ENCODE data around the gene TAF12. TPM values are rescaled to one million over a fixed set of nuclear protein-coding genes. Genes with fewer than 3 reads are reported as not detected.

The TAF12 gene
- total RNA-seq, 1 donor from 2014 or later = 25.9 TPM

- Histone ChIP-seq H3K27ac (ENCODE audit: low read depth, low read length) (no peak overlapping the region), H2AFZ (ENCODE audit: low read depth, low read length) (no peak overlapping the region), H3K9ac (ENCODE audit: low read length) (no peak overlapping the region), H3K4me3 (ENCODE audit: insufficient read depth, low read depth, low read length) (no peak overlapping the region), H4K20me1 (ENCODE audit: insufficient read depth, low read length) (no peaks in the 10 kb centered on the region), H3K36me3 (ENCODE audit: insufficient read depth, low read length) (no peaks in the 10 kb centered on the region), H3K27me3 (ENCODE audit: insufficient read depth, low read length) (no peaks in the 10 kb centered on the region), H3K9me3 (ENCODE audit: insufficient read depth, low read depth, low read length) (no peaks in the 10 kb centered on the region), H3K79me2 (ENCODE audit: insufficient read depth, low read length) (no peaks in the 10 kb centered on the region), H3K4me1 (ENCODE audit: insufficient read depth, low read length) (no peaks in the 10 kb centered on the region), H3K4me2 (ENCODE audit: low read length) (no peak overlapping the region)
- DNase-seq (ENCODE audit: low read depth) (no peak), FAIRE-seq (no peak)
- TF ChIP-seq CTCF (IDR thresholded peaks at IDR 0.05; ENCODE audit: insufficient read depth, low read depth, low read length) (no peak), EZH2 (IDR thresholded peaks at IDR 0.05; ENCODE audit: insufficient read depth, low read length) (no peak)
- Mint-ChIP-seq H3K4me3 (ENCODE audit: unreplicated experiment) (no peak overlapping the region), H3K9me3 (ENCODE audit: unreplicated experiment) (no peaks in the 10 kb centered on the region), H3K27me3 (ENCODE audit: low read depth, unreplicated experiment) (no peaks in the 10 kb centered on the region), H3K27ac (ENCODE audit: unreplicated experiment) (no peak overlapping the region), H3K4me1 (ENCODE audit: low read depth, unreplicated experiment) (no peaks in the 10 kb centered on the region), H3K36me3 (ENCODE audit: low read depth, unreplicated experiment) (peaks cover 4% of the 10 kb centered on the region)
Measured at GRCh38 chr1:28631713-28632112, 11.2 kb downstream of the TAF12 start.

GRCh38 chr1:28613175-28613574, 29.7 kb downstream of the TAF12 start:
- no peaks in the 10 kb centered on the region for H4K20me1 ChIP-seq (ENCODE audit: insufficient read depth, low read length)
- FAIRE-seq (no peak), DNase-seq (ENCODE audit: low read depth) (no peak)
- H3K36me3 ChIP-seq (ENCODE audit: insufficient read depth, low read length) = peaks cover 16% of the 10 kb centered on the region
- no peaks in the 10 kb centered on the region for H3K27me3 ChIP-seq (ENCODE audit: insufficient read depth, low read length)
- H3K27ac Mint-ChIP-seq (ENCODE audit: unreplicated experiment) = no peak overlapping the region
- no peak overlapping the region for H2AFZ ChIP-seq (ENCODE audit: low read depth, low read length)
- no peak overlapping the region for H3K27ac ChIP-seq (ENCODE audit: low read depth, low read length)
- no peak overlapping the region for H3K4me3 Mint-ChIP-seq (ENCODE audit: unreplicated experiment)
- H3K9me3 ChIP-seq (ENCODE audit: insufficient read depth, low read depth, low read length) = no peaks in the 10 kb centered on the region
- TF ChIP-seq EZH2 (IDR thresholded peaks at IDR 0.05; ENCODE audit: insufficient read depth, low read length) (no peak), CTCF (IDR thresholded peaks at IDR 0.05; ENCODE audit: insufficient read depth, low read depth, low read length) (no peak)
- no peaks in the 10 kb centered on the region for H3K4me1 ChIP-seq (ENCODE audit: insufficient read depth, low read length)
- no peak overlapping the region for H3K4me3 ChIP-seq (ENCODE audit: insufficient read depth, low read depth, low read length)
- H3K36me3 Mint-ChIP-seq (ENCODE audit: low read depth, unreplicated experiment) = peaks cover 8% of the 10 kb centered on the region
- H3K4me1 Mint-ChIP-seq (ENCODE audit: low read depth, unreplicated experiment) = no peaks in the 10 kb centered on the region
- H3K9me3 Mint-ChIP-seq (ENCODE audit: unreplicated experiment) = no peaks in the 10 kb centered on the region
- H3K4me2 ChIP-seq (ENCODE audit: low read length) = no peak overlapping the region
- H3K9ac ChIP-seq (ENCODE audit: low read length) = no peak overlapping the region
- H3K27me3 Mint-ChIP-seq (ENCODE audit: low read depth, unreplicated experiment) = no peaks in the 10 kb centered on the region
- H3K79me2 ChIP-seq (ENCODE audit: insufficient read depth, low read length) = no peaks in the 10 kb centered on the region

- TF ChIP-seq EZH2 (IDR thresholded peaks at IDR 0.05; ENCODE audit: insufficient read depth, low read length) (no peak), CTCF (IDR thresholded peaks at IDR 0.05; ENCODE audit: insufficient read depth, low read depth, low read length) (no peak)
- Histone ChIP-seq H3K4me1 (ENCODE audit: insufficient read depth, low read length) (peaks cover 7% of the 10 kb centered on the region), H3K4me3 (ENCODE audit: insufficient read depth, low read depth, low read length) (no peak overlapping the region), H4K20me1 (ENCODE audit: insufficient read depth, low read length) (peaks cover 8% of the 10 kb centered on the region), H3K9ac (ENCODE audit: low read length) (no peak overlapping the region), H2AFZ (ENCODE audit: low read depth, low read length) (no peak overlapping the region), H3K9me3 (ENCODE audit: insufficient read depth, low read depth, low read length) (no peaks in the 10 kb centered on the region), H3K36me3 (ENCODE audit: insufficient read depth, low read length) (peaks cover 23% of the 10 kb centered on the region), H3K4me2 (ENCODE audit: low read length) (no peak overlapping the region), H3K27ac (ENCODE audit: low read depth, low read length) (no peak overlapping the region), H3K27me3 (ENCODE audit: insufficient read depth, low read length) (no peaks in the 10 kb centered on the region), H3K79me2 (ENCODE audit: insufficient read depth, low read length) (no peaks in the 10 kb centered on the region)
- no peaks in the 10 kb centered on the region for H3K27me3 Mint-ChIP-seq (ENCODE audit: low read depth, unreplicated experiment)
- H3K4me1 Mint-ChIP-seq (ENCODE audit: low read depth, unreplicated experiment) = peaks cover 8% of the 10 kb centered on the region
- H3K4me3 Mint-ChIP-seq (ENCODE audit: unreplicated experiment) = no peak overlapping the region
- H3K36me3 Mint-ChIP-seq (ENCODE audit: low read depth, unreplicated experiment) = peaks cover 1% of the 10 kb centered on the region
- H3K9me3 Mint-ChIP-seq (ENCODE audit: unreplicated experiment) = no peaks in the 10 kb centered on the region
- FAIRE-seq (no peak), DNase-seq (ENCODE audit: low read depth) (no peak)
- H3K27ac Mint-ChIP-seq (ENCODE audit: unreplicated experiment) = no peak overlapping the region
Measured at GRCh38 chr1:28606771-28607170, 36.1 kb downstream of the TAF12 start.
